ENCODE results near the gene MSANTD1.

GRCh38 chr4:3288571-3289094, 39.7 kb downstream of the MSANTD1 start:
- TF ChIP-seq CTCF (IDR thresholded peaks at IDR 0.05; ENCODE audit: control extremely low read depth in 1 of 3, insufficient read depth in 1 of 3, low read depth in 1 of 3, low read length in 3 of 3) (no peak), EP300 (IDR thresholded peaks at IDR 0.05; ENCODE audit: borderline replicate concordance in 1 of 2, low read depth in 2 of 2, low read length in 2 of 2) (no peak), KDM1A (IDR thresholded peaks at IDR 0.05; ENCODE audit: borderline replicate concordance, low read length) (no peak)

Data from H1 (cell line).